Gastrocnemius medialis (tissue), 4 donors: ENCODE data around the gene DNAH17. TPM values are rescaled to one million over a fixed set of nuclear protein-coding genes. Genes with fewer than 3 reads are reported as not detected.

ENCODE experiments used
- ATAC-seq, 2 donors: fragments of 150-250 bp; one replicate each; pipeline ENCODE4 v1.9.1; 2016
- DNase-seq, 2 donors: peaks; one replicate each; pipeline ENCODE4 v3.0.0-alpha.2; 2019
- H3K27ac ChIP-seq, 4 donors: fragments of 200-600 bp; sonication (generic); 1 replicate in 1 of 4; 2 replicates in 3 of 4; pipeline ENCODE4 v1.5.1; 2016 to 2018; ENCODE audit warnings: mild to moderate bottlenecking in 2 of 4, moderate library complexity in 1 of 4
- H3K27me3 ChIP-seq, 3 donors: fragments of 200-600 bp; sonication (generic) in 2 of 3; 1 replicate in 1 of 3; 2 replicates in 2 of 3; pipeline versions ENCODE4 v1.5.1 to v1.6.0; 2016 to 2019; ENCODE audit warnings: mild to moderate bottlenecking in 1 of 3, moderate library complexity in 1 of 3
- H3K36me3 ChIP-seq, 2 donors: fragments of 200-600 bp; sonication (generic) in 1 of 2; one replicate each; pipeline ENCODE4 v1.5.1; 2017 to 2018
- H3K4me1 ChIP-seq, 2 donors: fragments of 200-600 bp; sonication (generic) in 1 of 2; one replicate each; pipeline ENCODE4 v1.5.1; 2016 to 2017; ENCODE audit warnings: mild to moderate bottlenecking in 2 of 2
- H3K4me3 ChIP-seq, 4 donors: fragments of 200-600 bp; sonication (generic) in 3 of 4; 1 replicate in 1 of 4; 2 replicates in 3 of 4; pipeline ENCODE4 v1.5.1; 2016 to 2019; ENCODE audit warnings: mild to moderate bottlenecking in 2 of 4
- H3K9me3 ChIP-seq, 3 donors: fragments of 200-600 bp; sonication (generic) in 2 of 3; 1 replicate in 1 of 3; 2 replicates in 2 of 3; pipeline ENCODE4 v1.5.1; 2016 to 2019
- CTCF ChIP-seq, 5 experiments: fragments of 450-650 bp in 3 of 5; fragments of 200-600 bp in 2 of 5; sonication (generic) in 2 of 5; IDR thresholded peaks in 4 of 5; conservative IDR thresholded peaks in 1 of 5; 1 replicate in 4 of 5; 2 replicates in 1 of 5; pipeline ENCODE4 v1.5.1; 2016 to 2019; ENCODE audit warnings: antibody characterized with exemption in 5 of 5, mild to moderate bottlenecking in 3 of 5, moderate library complexity in 3 of 5
- POLR2A ChIP-seq, 2 donors: fragments of 450-650 bp; IDR thresholded peaks; one replicate each; pipeline ENCODE4 v1.6.1; 2017; ENCODE audit warnings: antibody characterized with exemption in 2 of 2, mild to moderate bottlenecking in 2 of 2, moderate library complexity in 2 of 2
- in situ Hi-C, 4 donors: fragments of 200-750 bp; cut with MboI; loops; one replicate each; pipeline versions ENCODE4 v1.15.0 to v1.8.0; 2017; ENCODE audit warnings: low sequenced_read_pairs in 4 of 4
- intact Hi-C: fragments of 100-400 bp; cut with DNase I; formaldehyde crosslinking; loops from one replicate; pipeline ENCODE4 v1.15.1; 2023; ENCODE audit warnings: low total_unique reads
- total RNA-seq, 4 donors: library from RNA; depleted of rRNA; stranded (reverse); fragments of >200 nt; gene quantifications; one replicate each; pipeline versions ENCODE4 v1.1.0 to v1.2.3, GENCODE V29; 2016

The DNAH17 gene
- total RNA-seq, 4 donors from 2014 or later = 0.56 TPM; not detected in 3

GRCh38 chr17:78460176-78460675 is 117.0 kb downstream of the DNAH17 start:
- TF ChIP-seq POLR2A (IDR thresholded peaks at IDR 0.05) = no peak
- no peak for TF ChIP-seq CTCF (IDR thresholded peaks at IDR 0.05 in 4 of 5, conservative IDR thresholded peaks at IDR 0.05 in 1 of 5)
- ATAC-seq = no peak
- H3K9me3 ChIP-seq = no peaks in the 10 kb centered on the region
- H3K27me3 ChIP-seq = no peaks in the 10 kb centered on the region
- intact Hi-C loops = no loop called here
- DNase-seq = no peak
- no peak overlapping the region for H3K4me3 ChIP-seq
- no peaks in the 10 kb centered on the region for H3K4me1 ChIP-seq
- in situ Hi-C loops = no loop called here
- no peaks in the 10 kb centered on the region for H3K36me3 ChIP-seq
- H3K27ac ChIP-seq = no peak overlapping the region

DNA sequence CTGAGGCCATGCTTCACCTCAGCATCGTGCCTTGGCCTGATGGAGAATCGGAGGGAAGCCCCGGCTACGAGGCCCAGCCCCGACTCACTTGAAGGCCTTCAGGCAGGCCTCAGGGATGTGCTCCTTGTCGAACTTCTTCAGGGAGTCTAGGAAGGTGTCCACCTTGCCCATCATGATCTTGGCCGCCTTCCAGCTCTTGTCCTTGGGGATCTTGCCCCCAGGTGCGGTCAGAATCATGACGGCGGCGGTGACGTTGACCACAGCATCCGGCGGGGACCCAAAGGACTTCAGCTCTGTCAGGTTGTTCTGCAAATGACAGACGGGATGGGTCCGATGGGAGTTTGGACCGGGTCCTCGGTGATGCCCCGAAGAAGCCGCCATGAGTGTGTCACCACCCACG is 117.5 kb downstream of the DNAH17 start:
- TF ChIP-seq POLR2A (IDR thresholded peaks at IDR 0.05) (no peak), CTCF (IDR thresholded peaks at IDR 0.05 in 4 of 5, conservative IDR thresholded peaks at IDR 0.05 in 1 of 5) (no peak)
- H3K4me1 ChIP-seq = no peaks in the 10 kb centered on the region
- H3K27me3 ChIP-seq = no peaks in the 10 kb centered on the region
- intact Hi-C loops (no loop called here), in situ Hi-C loops (no loop called here)
- no peaks in the 10 kb centered on the region for H3K36me3 ChIP-seq
- ATAC-seq (no peak), DNase-seq (no peak)
- no peak overlapping the region for H3K27ac ChIP-seq
- no peaks in the 10 kb centered on the region for H3K9me3 ChIP-seq
- no peak overlapping the region for H3K4me3 ChIP-seq

- H3K27me3 ChIP-seq = no peaks in the 10 kb centered on the region
- ATAC-seq (no peak), DNase-seq (no peak)
- in situ Hi-C loops = no loop called here
- intact Hi-C loops = no loop called here
- no peak overlapping the region for H3K4me3 ChIP-seq
- no peaks in the 10 kb centered on the region for H3K9me3 ChIP-seq
- H3K4me1 ChIP-seq = no peaks in the 10 kb centered on the region
- H3K36me3 ChIP-seq = no peaks in the 10 kb centered on the region
- TF ChIP-seq POLR2A (IDR thresholded peaks at IDR 0.05) (no peak), CTCF (IDR thresholded peaks at IDR 0.05 in 4 of 5, conservative IDR thresholded peaks at IDR 0.05 in 1 of 5) (no peak)
- H3K27ac ChIP-seq = no peak overlapping the region
These were observed 118.4 kb downstream of the DNAH17 start for GRCh38 chr17:78458736-78459335.

- Histone ChIP-seq H3K27ac (no peak overlapping the region), H3K36me3 (no peaks in the 10 kb centered on the region), H3K9me3 (no peaks in the 10 kb centered on the region), H3K4me3 (no peak overlapping the region), H3K27me3 (no peaks in the 10 kb centered on the region), H3K4me1 (no peaks in the 10 kb centered on the region)
- in situ Hi-C loops = no loop called here
- TF ChIP-seq CTCF (IDR thresholded peaks at IDR 0.05 in 4 of 5, conservative IDR thresholded peaks at IDR 0.05 in 1 of 5) (no peak), POLR2A (IDR thresholded peaks at IDR 0.05) (no peak)
- intact Hi-C loops = no loop called here
- ATAC-seq = no peak
- DNase-seq = no peak
These were observed 119.1 kb downstream of the DNAH17 start for GRCh38 chr17:78458091-78458490.

DNA sequence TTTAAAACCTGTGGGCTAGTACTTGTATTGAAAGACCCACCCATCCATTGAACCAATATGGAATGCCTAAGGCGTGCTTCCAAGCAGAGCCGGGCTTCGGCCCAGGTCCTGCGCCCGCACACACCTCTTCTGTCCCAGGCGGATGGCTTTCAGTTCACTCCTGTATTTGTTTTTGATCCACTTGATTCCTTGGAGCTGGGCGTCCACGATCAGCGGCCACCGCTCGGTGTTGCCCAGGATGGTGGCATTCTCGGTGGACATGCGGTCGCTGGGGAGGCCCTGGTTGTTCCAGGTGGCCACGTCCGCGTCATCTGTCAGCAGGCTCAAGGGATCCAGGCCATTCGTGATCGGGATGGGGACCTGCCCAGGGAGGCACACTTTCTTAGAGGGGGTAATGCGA is 122.8 kb downstream of the DNAH17 start:
- ATAC-seq = no peak
- Histone ChIP-seq H3K27ac (no peak overlapping the region), H3K27me3 (no peaks in the 10 kb centered on the region), H3K4me1 (peaks cover 0 to 15% of the 10 kb centered on the region in 2 donors), H3K9me3 (no peaks in the 10 kb centered on the region), H3K4me3 (no peak overlapping the region), H3K36me3 (no peaks in the 10 kb centered on the region)
- DNase-seq = no peak
- intact Hi-C loops = no loop called here
- TF ChIP-seq POLR2A (IDR thresholded peaks at IDR 0.05) (no peak), CTCF (IDR thresholded peaks at IDR 0.05 in 4 of 5, conservative IDR thresholded peaks at IDR 0.05 in 1 of 5) (no peak)
- in situ Hi-C loops = no loop called here
